Nephron progenitor cell (in vitro differentiated cells): ENCODE measurements around the gene NCOA6.

Source experiments
- DNase-seq: peaks from one replicate; pipeline ENCODE4 v3.0.0; 2021
- H3K27ac Mint-ChIP-seq: 2 replicates; pipeline ENCODE4 v1.8.0; 2021; ENCODE audit warnings: mild to moderate bottlenecking, moderate library complexity, mixed read lengths
- H3K27me3 Mint-ChIP-seq: 2 replicates; pipeline ENCODE4 v1.8.0; 2021; ENCODE audit warnings: mild to moderate bottlenecking, low read depth, mixed read lengths; ENCODE audit not compliant: poor library complexity
- H3K36me3 Mint-ChIP-seq: 2 replicates; pipeline ENCODE4 v1.8.0; 2021; ENCODE audit warnings: low read depth, mixed read lengths
- H3K4me1 Mint-ChIP-seq: 2 replicates; pipeline ENCODE4 v1.8.0; 2021; ENCODE audit warnings: mixed read lengths
- H3K4me3 Mint-ChIP-seq: 2 replicates; pipeline ENCODE4 v1.8.0; 2021; ENCODE audit warnings: mild to moderate bottlenecking, moderate library complexity, mixed read lengths
- H3K9me3 Mint-ChIP-seq: 2 replicates; pipeline ENCODE4 v1.8.0; 2021; ENCODE audit warnings: mild to moderate bottlenecking, moderate library complexity, mixed read lengths
- CTCF ChIP-seq: fragments of 200-600 bp; sonication (generic); IDR thresholded peaks from 2 replicates; pipeline ENCODE4 v1.5.0; 2021; ENCODE audit warnings: antibody characterized with exemption

NCOA6 gene

DNA sequence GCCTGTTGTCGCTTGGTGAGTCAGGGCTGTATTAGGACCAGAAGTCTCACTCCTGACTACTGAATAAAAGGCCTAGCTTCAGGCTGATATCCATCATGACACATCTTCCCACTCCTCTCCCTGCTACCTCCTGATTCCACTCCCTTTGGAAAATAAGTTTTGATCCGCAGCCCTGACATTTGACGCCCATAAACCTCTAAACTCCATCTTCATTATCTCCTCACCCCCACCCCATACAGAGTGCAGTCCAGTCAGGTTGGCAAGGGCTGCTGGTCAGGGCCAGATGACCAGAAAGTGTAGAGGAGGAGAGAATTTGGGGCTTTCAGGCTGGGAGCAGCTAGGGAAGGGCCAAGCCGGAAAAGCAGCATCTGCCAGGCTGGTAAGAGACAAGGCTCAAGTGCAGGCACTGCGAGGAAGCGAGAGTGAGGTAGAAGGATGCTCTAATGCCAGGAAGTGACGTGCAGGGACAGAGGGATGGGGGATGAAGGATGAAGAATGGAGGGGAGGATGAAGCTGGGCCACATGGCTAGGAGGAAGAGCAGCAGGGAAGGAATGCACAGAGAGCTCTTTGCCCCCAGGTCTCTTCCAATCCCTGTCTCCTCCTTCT is 46.0 kb upstream of the NCOA6 start:
- peaks cover 49% of the 10 kb centered on the region for H3K4me1 Mint-ChIP-seq
- H3K27me3 Mint-ChIP-seq: peaks cover 24% of the 10 kb centered on the region
- no peaks in the 10 kb centered on the region for H3K9me3 Mint-ChIP-seq
- no peak for DNase-seq
- no peaks in the 10 kb centered on the region for H3K36me3 Mint-ChIP-seq
- H3K4me3 Mint-ChIP-seq: peak overlapping the region; percentile 91
- no peak overlapping the region for H3K27ac Mint-ChIP-seq
- no peak for TF ChIP-seq CTCF

- H3K27me3 Mint-ChIP-seq: peaks cover 3% of the 10 kb centered on the region
- peaks cover 21% of the 10 kb centered on the region for H3K4me1 Mint-ChIP-seq
- H3K4me3 Mint-ChIP-seq: no peak overlapping the region
- peaks cover 9% of the 10 kb centered on the region for H3K36me3 Mint-ChIP-seq
- H3K27ac Mint-ChIP-seq: peak overlapping the region; percentile 3
- no peak for DNase-seq
- no peaks in the 10 kb centered on the region for H3K9me3 Mint-ChIP-seq
- no peak for TF ChIP-seq CTCF
Observed at GRCh38 chr20:34864216-34864615, 38.8 kb upstream of the NCOA6 start.

GRCh38 chr20:34863421-34863965 is 38.0 kb upstream of the NCOA6 start:
- peaks cover 9% of the 10 kb centered on the region for H3K36me3 Mint-ChIP-seq
- peaks cover 21% of the 10 kb centered on the region for H3K4me1 Mint-ChIP-seq
- no peak overlapping the region for H3K4me3 Mint-ChIP-seq
- H3K27ac Mint-ChIP-seq: peak overlapping the region; percentile 3
- H3K27me3 Mint-ChIP-seq: peaks cover 3% of the 10 kb centered on the region
- DNase-seq: no peak
- no peaks in the 10 kb centered on the region for H3K9me3 Mint-ChIP-seq
- TF ChIP-seq CTCF: no peak

DNA sequence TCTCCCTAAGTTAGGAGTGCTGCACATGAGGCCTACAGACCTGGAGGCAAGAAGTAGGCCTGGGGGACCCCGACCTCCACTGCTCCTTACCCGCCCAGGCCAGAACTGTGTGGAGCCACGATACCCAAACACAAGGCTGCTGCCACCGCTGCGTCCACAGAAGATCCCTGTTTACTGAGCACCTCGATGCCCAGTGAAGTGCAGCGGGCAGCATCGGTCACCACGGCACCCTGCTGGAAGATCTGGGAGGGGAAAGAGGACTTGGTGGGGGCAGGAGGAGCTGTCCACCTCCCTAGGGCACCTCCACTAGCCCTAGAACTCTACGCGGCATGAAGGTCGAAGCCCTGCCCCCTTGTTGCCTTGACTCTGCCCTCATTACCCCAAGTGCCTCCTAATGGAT is 37.3 kb upstream of the NCOA6 start:
- Mint-ChIP-seq H3K4me3 (no peak overlapping the region), H3K36me3 (peaks cover 14% of the 10 kb centered on the region), H3K27me3 (peaks cover 3% of the 10 kb centered on the region), H3K27ac (no peak overlapping the region), H3K9me3 (no peaks in the 10 kb centered on the region), H3K4me1 (peaks cover 21% of the 10 kb centered on the region)
- TF ChIP-seq CTCF: no peak
- DNase-seq: no peak

- Mint-ChIP-seq H3K9me3 (no peaks in the 10 kb centered on the region), H3K4me3 (no peak overlapping the region), H3K36me3 (peaks cover 14% of the 10 kb centered on the region), H3K27me3 (peaks cover 6% of the 10 kb centered on the region), H3K4me1 (peaks cover 21% of the 10 kb centered on the region), H3K27ac (no peak overlapping the region)
- no peak for DNase-seq
- TF ChIP-seq CTCF: no peak
Observed at GRCh38 chr20:34861386-34862084, 36.1 kb upstream of the NCOA6 start.
